A673 (cell line): ENCODE measurements around the gene FAM227B. TPM values are rescaled to one million over a fixed set of nuclear protein-coding genes. Genes with fewer than 3 reads are reported as not detected.

Experiments
- BruUV-seq: library from RNA; stranded (reverse); fragments of 400-500 nt; replicated peaks from 2 replicates; lab custom pipeline; 2021; lab: Mats Ljungman, UMichigan
- CTCF ChIA-PET: fragments of 300-600 bp; sonication (Branson Sonifier 250); formaldehyde crosslinking; loops from one replicate; lab custom pipeline; 2022; ENCODE audit warnings: antibody characterized with exemption; lab: Charles Lee
- POLR2A ChIA-PET: fragments of 300-600 bp; sonication (Branson Sonifier 250); formaldehyde crosslinking; loops from one replicate; lab custom pipeline; 2022; ENCODE audit warnings: antibody characterized with exemption; ENCODE audit not compliant: low non-redundant PET; lab: Charles Lee
- DNase-seq: peaks from one replicate; pipeline ENCODE4 v3.0.0-alpha.2; 2015; ENCODE audit warnings: low spot score
- H3K27ac ChIP-seq: fragments of 200-600 bp; sonication (generic); 2 replicates; pipeline ENCODE4 v1.5.1; 2016; ENCODE audit warnings: mixed run types, low read depth, mild to moderate bottlenecking, mixed read lengths, antibody characterized with exemption, low read length; ENCODE audit not compliant: poor library complexity, severe bottlenecking
- H3K27me3 ChIP-seq: fragments of 200-600 bp; sonication (generic); replicated peaks from 2 replicates; pipeline ENCODE4 v1.6.1; 2017; ENCODE audit warnings: mixed run types, low read depth, mild to moderate bottlenecking, mixed read lengths, antibody characterized with exemption, low read length; ENCODE audit not compliant: insufficient read depth, poor library complexity
- H3K36me3 ChIP-seq: fragments of 200-600 bp; sonication (generic); 2 replicates; pipeline ENCODE4 v1.6.1; 2016; ENCODE audit warnings: mixed run types, mild to moderate bottlenecking, mixed read lengths, antibody characterized with exemption, low read length; ENCODE audit not compliant: insufficient read depth, poor library complexity, severe bottlenecking
- H3K4me1 ChIP-seq: fragments of 200-600 bp; sonication (generic); 2 replicates; pipeline ENCODE4 v1.6.1; 2017; ENCODE audit warnings: mixed run types, mild to moderate bottlenecking, mixed read lengths, antibody characterized with exemption, low read length; ENCODE audit not compliant: insufficient read depth, poor library complexity, severe bottlenecking
- H3K4me3 ChIP-seq: fragments of 200-600 bp; sonication (generic); 2 replicates; pipeline ENCODE4 v1.5.1; 2016; ENCODE audit warnings: low read depth, mixed run types, mild to moderate bottlenecking, mixed read lengths, low read length; ENCODE audit not compliant: poor library complexity, severe bottlenecking
- H3K9me3 ChIP-seq: fragments of 200-600 bp; sonication (generic); 2 replicates; pipeline ENCODE4 v1.6.1; 2016; ENCODE audit warnings: mixed run types, low read depth, mild to moderate bottlenecking, mixed read lengths, antibody characterized with exemption, low read length; ENCODE audit not compliant: poor library complexity, severe bottlenecking
- CTCF ChIP-seq: fragments of 300-800, 200-600 bp; sonication (generic); conservative IDR thresholded peaks from 2 replicates; pipeline ENCODE4 v1.5.1; 2017; ENCODE audit warnings: low read depth, mild to moderate bottlenecking, antibody characterized with exemption, low read length, moderate library complexity, mixed read lengths
- EZH2 ChIP-seq: fragments of 200-600 bp; sonication (generic); IDR thresholded peaks from 2 replicates; pipeline ENCODE4 v1.6.1; 2017; ENCODE audit warnings: borderline replicate concordance, low read depth, mild to moderate bottlenecking, mixed read lengths, antibody characterized with exemption, low read length; ENCODE audit not compliant: poor library complexity, severe bottlenecking
- intact Hi-C: fragments of 100-400 bp; cut with micrococcal nuclease; formaldehyde crosslinking; loops from one replicate; pipeline ENCODE4 v1.10.0; 2022; ENCODE audit not compliant: unreplicated experiment
- total RNA-seq: library from RNA; stranded (reverse); gene quantifications from 2 replicates; pipeline ENCODE4 v1.2.3, GENCODE V29; 2021

Gene FAM227B
- total RNA-seq, 1 experiment from 2014 or later = 2.3 TPM

GRCh38 chr15:49427372-49427771 is 193.2 kb downstream of the FAM227B start:
- Histone ChIP-seq H3K27me3 (no peaks in the 10 kb centered on the region), H3K4me1 (no peaks in the 10 kb centered on the region), H3K27ac (no peak overlapping the region), H3K9me3 (no peaks in the 10 kb centered on the region), H3K36me3 (no peaks in the 10 kb centered on the region), H3K4me3 (no peak overlapping the region)
- ChIA-PET POLR2A (no interaction called here), CTCF (no interaction called here)
- TF ChIP-seq CTCF = no peak
- no peak for DNase-seq
- BruUV-seq = no TSS peak
- intact Hi-C loops = loop anchor here (10.0 kb wide), 3 partner anchors 717 to 1073 kb away; no protein-coding TSS in a partner anchor

DNA sequence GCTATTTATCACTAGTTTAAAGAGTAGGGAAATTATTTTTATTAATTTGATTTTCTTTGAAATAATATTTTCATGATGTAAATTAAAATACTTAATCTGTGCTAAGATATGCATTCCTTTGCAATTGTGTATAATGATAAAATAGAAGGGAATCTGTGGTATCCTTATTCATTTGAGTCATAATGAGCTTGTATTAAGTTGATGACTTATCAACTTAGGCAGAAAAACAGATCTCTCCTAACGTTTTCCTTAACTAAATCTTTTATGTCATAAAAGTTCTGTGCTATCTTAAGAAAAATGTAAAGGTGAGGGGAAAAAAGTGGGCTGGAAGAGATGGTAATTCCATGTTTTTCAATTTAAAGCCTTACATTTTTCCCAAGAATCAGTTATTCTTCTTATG is 195.7 kb downstream of the FAM227B start:
- Histone ChIP-seq H3K27ac (no peak overlapping the region), H3K36me3 (no peaks in the 10 kb centered on the region), H3K9me3 (no peaks in the 10 kb centered on the region), H3K4me3 (no peak overlapping the region), H3K4me1 (no peaks in the 10 kb centered on the region), H3K27me3 (no peaks in the 10 kb centered on the region)
- intact Hi-C loops = loop anchor here (5.0 to 10.0 kb wide), 4 partner anchors 577 to 1070 kb away; no protein-coding TSS in a partner anchor
- no peak for DNase-seq
- BruUV-seq = no TSS peak
- ChIA-PET CTCF (no interaction called here), POLR2A (no interaction called here)
- no peak for TF ChIP-seq EZH2
- no peak for TF ChIP-seq CTCF

- Histone ChIP-seq H3K4me1 (no peaks in the 10 kb centered on the region), H3K9me3 (no peaks in the 10 kb centered on the region), H3K27ac (no peak overlapping the region), H3K27me3 (no peaks in the 10 kb centered on the region), H3K4me3 (no peak overlapping the region), H3K36me3 (no peaks in the 10 kb centered on the region)
- TF ChIP-seq EZH2 = no peak
- ChIA-PET POLR2A (no interaction called here), CTCF (interaction anchor here (0.9 kb wide), 1 partner anchor 562 kb away, joined by 5 read pairs; no protein-coding TSS in a partner anchor)
- intact Hi-C loops = loop anchor here (2.0 to 10.0 kb wide), 5 partner anchors 561 to 1069 kb away; no protein-coding TSS in a partner anchor
- DNase-seq = no peak
- BruUV-seq = no TSS peak
Observed at GRCh38 chr15:49423901-49424550, 196.6 kb downstream of the FAM227B start.
